LNCAP (cell line): ENCODE results near the gene FREM2.

ENCODE experiments used
- TF ChIP-seq, protein P1 (sequence below): fragments of 450-650 bp; IDR thresholded peaks from 2 replicates; pipeline ENCODE4 v1.5.1; 2017; ENCODE audit warnings: mild to moderate bottlenecking

The FREM2 gene

DNA sequence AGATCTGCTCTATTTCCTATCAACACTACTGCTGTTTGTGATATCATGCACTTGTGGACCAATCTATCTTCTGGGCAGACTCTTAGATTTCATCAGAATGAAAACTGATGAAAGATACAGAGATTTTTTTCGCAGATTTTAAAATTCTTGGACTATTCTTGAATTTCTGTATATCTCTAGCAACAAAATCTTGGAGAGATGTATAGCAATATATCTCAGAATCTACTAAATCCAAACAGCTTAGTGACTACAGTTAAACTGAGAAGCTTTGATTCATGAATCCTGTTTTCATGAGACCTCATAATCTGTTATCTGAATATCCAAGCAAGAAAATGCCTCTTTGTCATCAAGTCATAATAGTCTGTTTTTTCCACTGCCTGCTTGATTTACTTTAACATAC lies 28.0 kb upstream of the FREM2 start:
- TF ChIP-seq, protein P1, sequence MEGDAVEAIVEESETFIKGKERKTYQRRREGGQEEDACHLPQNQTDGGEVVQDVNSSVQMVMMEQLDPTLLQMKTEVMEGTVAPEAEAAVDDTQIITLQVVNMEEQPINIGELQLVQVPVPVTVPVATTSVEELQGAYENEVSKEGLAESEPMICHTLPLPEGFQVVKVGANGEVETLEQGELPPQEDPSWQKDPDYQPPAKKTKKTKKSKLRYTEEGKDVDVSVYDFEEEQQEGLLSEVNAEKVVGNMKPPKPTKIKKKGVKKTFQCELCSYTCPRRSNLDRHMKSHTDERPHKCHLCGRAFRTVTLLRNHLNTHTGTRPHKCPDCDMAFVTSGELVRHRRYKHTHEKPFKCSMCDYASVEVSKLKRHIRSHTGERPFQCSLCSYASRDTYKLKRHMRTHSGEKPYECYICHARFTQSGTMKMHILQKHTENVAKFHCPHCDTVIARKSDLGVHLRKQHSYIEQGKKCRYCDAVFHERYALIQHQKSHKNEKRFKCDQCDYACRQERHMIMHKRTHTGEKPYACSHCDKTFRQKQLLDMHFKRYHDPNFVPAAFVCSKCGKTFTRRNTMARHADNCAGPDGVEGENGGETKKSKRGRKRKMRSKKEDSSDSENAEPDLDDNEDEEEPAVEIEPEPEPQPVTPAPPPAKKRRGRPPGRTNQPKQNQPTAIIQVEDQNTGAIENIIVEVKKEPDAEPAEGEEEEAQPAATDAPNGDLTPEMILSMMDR, result no peak

DNA sequence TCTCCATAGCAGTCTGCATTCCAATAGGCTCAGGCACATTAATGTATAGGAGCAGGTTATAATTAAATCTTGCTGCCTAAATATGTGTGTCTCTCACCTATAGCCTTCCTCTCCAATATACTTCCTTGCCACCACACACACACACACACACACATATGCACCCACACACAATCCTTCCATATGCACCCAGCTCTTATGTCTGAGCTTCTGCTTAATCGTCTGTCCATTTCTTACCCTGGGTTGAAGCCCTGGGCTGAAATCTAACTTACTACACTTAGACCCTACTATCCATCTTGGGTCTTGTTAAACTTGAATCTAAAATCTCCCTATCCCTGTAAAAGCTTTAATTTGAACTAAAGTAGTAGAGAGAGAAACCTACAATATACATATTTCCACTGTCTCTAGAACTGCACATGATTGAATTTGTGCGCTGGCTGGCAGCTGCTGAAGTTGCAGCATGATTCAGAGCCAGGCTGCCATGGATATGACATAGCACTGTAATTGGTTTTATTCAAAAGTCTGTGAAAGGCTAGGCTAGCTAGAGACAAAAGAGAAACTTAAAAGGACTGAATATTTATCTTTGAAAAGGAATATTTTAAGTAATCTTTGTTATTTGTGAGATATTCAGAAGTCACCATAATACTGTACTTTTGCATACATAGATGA lies 25.7 kb upstream of the FREM2 start:
- TF ChIP-seq, protein P1, result no peak

- TF ChIP-seq, protein P1, result no peak
Measured at GRCh38 chr13:38662362-38662761, 24.5 kb upstream of the FREM2 start.

DNA sequence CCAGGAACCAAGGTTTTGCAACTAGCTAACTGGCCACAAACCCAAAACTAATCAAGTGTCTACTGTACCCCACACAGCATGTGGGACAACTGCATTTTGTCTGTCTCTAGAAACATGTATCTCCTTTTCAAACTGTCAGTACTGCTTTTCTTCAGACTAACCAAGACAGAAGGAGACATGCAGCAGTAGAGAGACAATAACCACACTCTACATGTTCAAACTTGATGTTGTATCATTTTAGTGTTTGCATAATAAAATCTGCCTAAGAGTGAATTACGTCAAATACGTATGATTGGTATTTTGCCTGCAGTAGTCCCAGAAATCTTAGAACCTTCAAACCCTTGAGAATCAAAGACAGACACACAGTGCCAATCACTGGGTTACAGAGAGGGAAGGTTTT lies 22.0 kb upstream of the FREM2 start:
- TF ChIP-seq, protein P1, result no peak

GRCh38 chr13:38667526-38668109 lies 19.3 kb upstream of the FREM2 start:
- TF ChIP-seq, protein P1, result no peak

GRCh38 chr13:38669234-38669964 lies 17.5 kb upstream of the FREM2 start:
- TF ChIP-seq, protein P1, result no peak

GRCh38 chr13:38670627-38671026 lies 16.2 kb upstream of the FREM2 start:
- TF ChIP-seq, protein P1, result no peak
